ENCODE results near the gene SFXN2.

The SFXN2 gene

GRCh38 chr10:102779680-102780526, 65.5 kb downstream of the SFXN2 start:
- no peak for DNase-seq

DNA sequence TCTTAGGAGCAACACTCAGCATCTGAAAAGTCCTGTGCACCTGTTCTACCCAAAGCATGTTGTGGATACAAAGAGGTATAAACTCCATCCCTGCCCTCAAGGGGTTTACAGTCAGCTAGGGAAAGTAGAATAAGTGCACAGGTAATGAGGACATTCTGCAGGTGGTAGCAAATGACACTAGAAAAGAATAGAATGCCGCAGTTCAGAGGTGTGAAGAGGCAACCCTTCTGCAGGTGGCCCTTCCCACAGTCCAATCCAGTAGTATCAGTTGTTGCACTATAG, 66.0 kb downstream of the SFXN2 start:
- DNase-seq, result no peak

DNA sequence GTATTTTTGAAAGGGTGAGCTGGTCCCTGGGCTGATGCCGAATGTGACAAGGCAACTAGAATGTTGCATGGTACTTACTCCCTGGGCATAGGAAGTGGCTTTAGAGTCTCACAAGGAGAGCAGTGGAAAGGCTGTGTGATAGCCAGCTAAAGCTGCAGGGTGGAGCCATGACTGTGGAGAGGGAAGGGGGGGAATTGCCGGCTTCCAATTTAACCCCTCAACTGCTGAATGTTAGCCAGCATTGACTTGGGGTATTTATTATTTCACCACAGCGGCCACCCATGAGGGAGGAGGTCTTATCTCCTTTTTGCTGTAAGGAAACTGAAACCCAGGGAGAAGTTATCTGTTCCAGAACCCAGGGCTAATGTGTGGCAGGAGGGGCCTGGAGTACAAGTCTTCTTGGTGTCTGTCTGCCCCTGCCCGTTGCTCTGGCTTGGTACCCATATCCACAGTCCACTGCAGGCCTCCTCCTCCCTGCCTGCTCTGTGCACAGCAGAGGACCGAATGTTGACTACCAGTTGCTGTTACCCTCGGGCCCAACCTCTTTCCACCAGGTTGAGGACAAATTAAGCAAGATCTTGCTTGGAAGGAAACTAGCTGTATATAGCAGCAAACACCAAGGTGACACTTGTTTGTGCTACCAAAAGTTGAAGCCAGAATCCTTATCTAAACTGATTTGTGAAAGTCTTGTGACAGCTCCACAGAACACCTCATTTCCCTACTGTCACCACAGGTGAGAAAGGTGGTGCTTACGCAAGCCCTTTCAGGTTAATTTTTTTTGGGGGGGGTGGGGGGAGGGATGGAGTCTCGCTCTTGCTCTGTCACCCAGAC, 66.9 kb downstream of the SFXN2 start:
- no peak for DNase-seq

DNA sequence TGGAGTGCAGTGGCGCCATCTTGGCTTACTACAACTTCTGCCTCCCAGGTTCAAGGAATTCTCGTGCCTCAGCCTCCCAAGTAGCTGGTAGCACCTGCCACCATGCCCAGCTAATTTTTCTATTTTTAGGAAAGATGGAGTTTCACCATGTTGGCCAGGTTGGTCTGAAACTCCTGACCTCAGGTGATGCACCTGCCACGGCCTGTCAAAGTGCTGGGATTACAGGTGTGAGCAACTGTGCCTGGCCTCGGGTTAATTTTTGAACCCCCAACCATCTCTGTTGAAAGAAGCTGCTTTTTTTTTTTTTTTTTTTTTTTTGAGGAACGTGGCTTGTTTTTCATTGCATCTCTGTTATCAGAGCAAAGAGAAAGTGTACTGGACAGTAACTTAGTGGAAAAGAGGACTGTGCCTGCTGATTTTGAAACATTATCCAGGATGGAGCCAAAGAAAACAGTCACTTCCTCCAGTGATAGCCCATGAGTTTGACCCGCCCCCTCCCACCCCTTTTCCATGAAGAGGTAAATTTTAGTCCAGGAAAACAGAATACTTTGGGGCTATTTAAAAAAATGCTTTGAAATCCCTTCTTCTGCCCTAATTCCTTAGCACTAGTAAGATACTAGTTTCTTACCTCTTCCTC, 67.6 kb downstream of the SFXN2 start:
- no peak for DNase-seq

DNA sequence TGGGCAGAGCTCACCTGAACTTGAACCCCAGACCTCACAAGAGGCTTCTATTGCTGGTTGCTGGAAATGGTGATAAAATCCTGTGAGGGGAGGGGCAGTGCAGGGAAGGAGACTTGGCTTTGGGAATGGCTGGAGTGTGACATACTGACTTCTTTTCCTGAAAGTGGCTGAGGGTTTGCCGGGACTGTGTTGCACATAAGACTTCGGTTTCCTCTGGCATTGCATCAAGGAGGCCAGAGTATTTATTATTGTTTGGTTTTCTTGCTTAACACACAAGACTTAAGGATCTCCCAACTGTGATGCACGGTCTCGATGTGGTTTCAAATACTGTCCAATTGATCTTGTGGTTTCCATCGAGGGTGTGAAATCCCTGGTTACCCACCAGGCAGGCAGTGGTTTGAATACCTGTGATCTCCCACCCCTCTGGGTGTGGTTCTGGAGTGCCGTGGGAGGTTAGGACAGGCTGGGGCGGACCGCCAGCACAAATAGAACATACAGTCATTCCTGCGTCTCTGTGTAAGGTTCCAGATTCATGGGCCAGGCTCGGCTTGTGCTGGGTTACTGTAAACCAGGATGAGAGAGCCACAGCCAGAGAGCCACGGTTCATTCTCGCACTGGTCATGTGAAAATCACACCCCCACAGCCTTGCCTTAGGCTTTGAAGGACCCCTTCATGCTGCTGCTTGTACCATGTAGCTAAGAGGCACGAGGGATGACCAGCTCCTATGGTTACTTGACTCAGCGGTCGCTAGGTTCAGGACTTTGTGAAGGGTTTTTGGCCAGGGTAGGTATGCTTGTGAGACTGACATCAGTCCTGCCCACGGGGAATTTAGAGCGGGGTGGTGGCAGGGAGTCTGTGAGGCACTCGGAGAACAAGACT, 68.5 kb downstream of the SFXN2 start:
- DNase-seq, result no peak

GRCh38 chr10:102783568-102783967, 69.1 kb downstream of the SFXN2 start:
- no peak for DNase-seq

DNA sequence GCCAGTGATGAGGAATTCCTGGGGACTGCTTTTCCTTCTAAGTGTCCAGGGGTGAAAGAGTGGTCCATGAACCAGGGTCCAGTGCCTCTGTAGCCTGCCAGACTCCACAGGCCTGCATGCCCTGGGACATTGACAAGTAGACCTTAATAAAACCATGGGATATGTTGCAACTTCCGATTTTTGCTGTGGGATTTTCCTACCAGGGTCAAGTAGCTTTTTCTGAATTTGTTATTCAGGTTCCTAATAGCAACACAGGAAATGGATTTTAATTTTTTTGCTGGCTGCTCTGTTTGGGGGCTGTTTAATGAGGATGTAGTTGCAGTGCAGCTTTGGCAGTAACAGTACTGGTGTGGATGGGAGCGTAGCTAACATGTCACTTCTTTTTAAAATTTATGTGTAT, 71.4 kb downstream of the SFXN2 start:
- no peak for DNase-seq

GRCh38 chr10:102791754-102792395, 77.4 kb downstream of the SFXN2 start:
- no peak for DNase-seq

Measured in hippocampal formation (tissue), 2 donors.